ENCODE data around the gene KCTD20.

GRCh38 chr6:36493319-36493718 lies 50.5 kb downstream of the KCTD20 start:
- TF ChIP-seq CTCF (conservative IDR thresholded peaks at IDR 0.05) = no peak
- no peak for TF ChIP-seq ZFX (IDR thresholded peaks at IDR 0.05)
